Osteocyte (in vitro differentiated cells): ENCODE data around the gene CA5A. TPM values are rescaled to one million over a fixed set of nuclear protein-coding genes. Genes with fewer than 3 reads are reported as not detected.

ENCODE experiments used
- DNase-seq: peaks from one replicate; pipeline ENCODE4 v3.0.0; 2021; ENCODE audit warnings: mixed read lengths; ENCODE audit not compliant: unreplicated experiment; ENCODE audit errors: extremely low spot score
- H3K27ac Mint-ChIP-seq: one replicate; pipeline ENCODE4 v1.8.0; 2021; ENCODE audit warnings: mild to moderate bottlenecking, mixed read lengths; ENCODE audit not compliant: unreplicated experiment
- H3K27me3 Mint-ChIP-seq: one replicate; pipeline ENCODE4 v1.8.0; 2021; ENCODE audit warnings: mixed read lengths; ENCODE audit not compliant: unreplicated experiment
- H3K36me3 Mint-ChIP-seq: one replicate; pipeline ENCODE4 v1.8.0; 2021; ENCODE audit warnings: mixed read lengths; ENCODE audit not compliant: unreplicated experiment
- H3K4me1 Mint-ChIP-seq: one replicate; pipeline ENCODE4 v1.8.0; 2021; ENCODE audit warnings: mixed read lengths; ENCODE audit not compliant: unreplicated experiment
- H3K4me3 Mint-ChIP-seq: one replicate; pipeline ENCODE4 v1.8.0; 2021; ENCODE audit warnings: mild to moderate bottlenecking, moderate library complexity, mixed read lengths; ENCODE audit not compliant: unreplicated experiment
- H3K9me3 Mint-ChIP-seq: one replicate; pipeline ENCODE4 v1.8.0; 2021; ENCODE audit warnings: mixed read lengths; ENCODE audit not compliant: unreplicated experiment
- CTCF ChIP-seq: fragments of 200-600 bp; sonication (generic); IDR thresholded peaks from 2 replicates; pipeline ENCODE4 v1.5.0; 2021; ENCODE audit warnings: antibody characterized with exemption, mild to moderate bottlenecking, moderate library complexity
- total RNA-seq: library from RNA; stranded (reverse); gene quantifications from 2 replicates; pipeline ENCODE4 v1.2.1, GENCODE V29; 2021

CA5A gene
- total RNA-seq, 1 donor from 2014 or later: not detected

- peak; percentile 26 for TF ChIP-seq CTCF
- Mint-ChIP-seq H3K4me3 (peak overlapping the region; percentile 76), H3K36me3 (peaks cover 4% of the 10 kb centered on the region), H3K9me3 (no peaks in the 10 kb centered on the region), H3K27me3 (no peaks in the 10 kb centered on the region), H3K27ac (peak overlapping the region; percentile 80), H3K4me1 (peaks cover 38% of the 10 kb centered on the region)
- no peak for DNase-seq
Observed at GRCh38 chr16:87951552-87952538, 15.5 kb upstream of the CA5A start.

GRCh38 chr16:87950765-87951551 lies 14.6 kb upstream of the CA5A start, which contains the start of gene BANP:
Gene BANP, plus strand, starts transcription at chr16:87951434. Its CDS starts 23,682 bp downstream, at chr16:87975116.
- H3K4me1 Mint-ChIP-seq: peaks cover 30% of the 10 kb centered on the region

GRCh38 chr16:87949071-87949744 lies 12.9 kb upstream of the CA5A start:
- no peak for TF ChIP-seq CTCF
- H3K9me3 Mint-ChIP-seq: no peaks in the 10 kb centered on the region
- H3K36me3 Mint-ChIP-seq: no peaks in the 10 kb centered on the region
- peaks cover 24% of the 10 kb centered on the region for H3K4me1 Mint-ChIP-seq
- no peak for DNase-seq
- H3K27ac Mint-ChIP-seq: no peak overlapping the region
- no peaks in the 10 kb centered on the region for H3K27me3 Mint-ChIP-seq
- H3K4me3 Mint-ChIP-seq: peak overlapping the region; percentile 38

More at GRCh38 chr16:87950765-87951551, 14.6 kb upstream of the CA5A start, which contains the start of gene BANP:
- Mint-ChIP-seq H3K27me3 (no peaks in the 10 kb centered on the region), H3K27ac (peak within 1 kb of the TSS; percentile 97), H3K9me3 (no peaks in the 10 kb centered on the region), H3K4me3 (peak within 1 kb of the TSS; percentile 94), H3K36me3 (peaks cover 4% of the 10 kb centered on the region)
- peak; percentile 37 for TF ChIP-seq CTCF
- DNase-seq: peak; percentile 99

- no peak for TF ChIP-seq CTCF
- no peaks in the 10 kb centered on the region for H3K27me3 Mint-ChIP-seq
- no peak overlapping the region for H3K27ac Mint-ChIP-seq
- H3K9me3 Mint-ChIP-seq: no peaks in the 10 kb centered on the region
- no peak for DNase-seq
- no peak overlapping the region for H3K4me3 Mint-ChIP-seq
- peaks cover 21% of the 10 kb centered on the region for H3K4me1 Mint-ChIP-seq
- no peaks in the 10 kb centered on the region for H3K36me3 Mint-ChIP-seq
Observed at GRCh38 chr16:87948735-87949070, 12.4 kb upstream of the CA5A start.
